OCI-LY1 (cell line): ENCODE data around the gene GCDH.

Experiments
- EZH2 ChIP-seq: fragments of 200-600 bp; sonication (generic), shearing (Covaris generic); IDR thresholded peaks from 2 replicates; pipeline ENCODE4 v1.8.0; 2017; ENCODE audit warnings: borderline replicate concordance, mixed run types, mild to moderate bottlenecking, antibody characterized with exemption, low read length, moderate library complexity, mixed read lengths
- TF ChIP-seq, protein P1 (sequence below): fragments of 200-600 bp; sonication (generic), shearing (Covaris generic); IDR thresholded peaks from 2 replicates; pipeline ENCODE4 v1.5.1; 2017; ENCODE audit warnings: mild to moderate bottlenecking, antibody characterized with exemption, low read length, moderate library complexity, mixed read lengths

DNA sequence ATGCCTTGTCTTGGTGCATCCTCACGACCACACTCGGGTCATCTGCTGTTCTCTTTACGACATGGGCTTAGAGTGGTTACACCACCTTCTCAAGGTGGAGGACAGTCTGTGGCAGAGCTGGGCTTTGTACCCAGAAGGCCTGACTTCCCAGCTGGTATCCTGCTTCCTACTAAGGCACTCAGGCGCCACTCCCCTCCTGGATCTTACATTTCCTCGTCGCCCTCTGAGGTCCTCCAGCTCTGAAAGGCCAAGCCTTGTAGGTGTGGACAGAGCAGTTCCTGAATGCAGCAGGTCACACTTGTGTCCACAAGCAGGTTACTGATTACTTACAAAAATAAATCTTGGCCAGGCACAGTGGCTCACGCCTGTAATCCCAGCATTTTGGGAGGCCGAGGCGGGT, 16.2 kb downstream of the GCDH start:
- TF ChIP-seq, protein P1, sequence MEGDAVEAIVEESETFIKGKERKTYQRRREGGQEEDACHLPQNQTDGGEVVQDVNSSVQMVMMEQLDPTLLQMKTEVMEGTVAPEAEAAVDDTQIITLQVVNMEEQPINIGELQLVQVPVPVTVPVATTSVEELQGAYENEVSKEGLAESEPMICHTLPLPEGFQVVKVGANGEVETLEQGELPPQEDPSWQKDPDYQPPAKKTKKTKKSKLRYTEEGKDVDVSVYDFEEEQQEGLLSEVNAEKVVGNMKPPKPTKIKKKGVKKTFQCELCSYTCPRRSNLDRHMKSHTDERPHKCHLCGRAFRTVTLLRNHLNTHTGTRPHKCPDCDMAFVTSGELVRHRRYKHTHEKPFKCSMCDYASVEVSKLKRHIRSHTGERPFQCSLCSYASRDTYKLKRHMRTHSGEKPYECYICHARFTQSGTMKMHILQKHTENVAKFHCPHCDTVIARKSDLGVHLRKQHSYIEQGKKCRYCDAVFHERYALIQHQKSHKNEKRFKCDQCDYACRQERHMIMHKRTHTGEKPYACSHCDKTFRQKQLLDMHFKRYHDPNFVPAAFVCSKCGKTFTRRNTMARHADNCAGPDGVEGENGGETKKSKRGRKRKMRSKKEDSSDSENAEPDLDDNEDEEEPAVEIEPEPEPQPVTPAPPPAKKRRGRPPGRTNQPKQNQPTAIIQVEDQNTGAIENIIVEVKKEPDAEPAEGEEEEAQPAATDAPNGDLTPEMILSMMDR: no peak
- TF ChIP-seq EZH2: no peak
